HG03196 (cell line): Measurements from ENCODE around the gene ATG7.

ENCODE experiments used
- ATAC-seq: cut with Tn5 transposase; IDR thresholded peaks from one replicate; pipeline ENCODE4 v1.9.1; 2021; ENCODE audit not compliant: unreplicated experiment

Gene ATG7

DNA sequence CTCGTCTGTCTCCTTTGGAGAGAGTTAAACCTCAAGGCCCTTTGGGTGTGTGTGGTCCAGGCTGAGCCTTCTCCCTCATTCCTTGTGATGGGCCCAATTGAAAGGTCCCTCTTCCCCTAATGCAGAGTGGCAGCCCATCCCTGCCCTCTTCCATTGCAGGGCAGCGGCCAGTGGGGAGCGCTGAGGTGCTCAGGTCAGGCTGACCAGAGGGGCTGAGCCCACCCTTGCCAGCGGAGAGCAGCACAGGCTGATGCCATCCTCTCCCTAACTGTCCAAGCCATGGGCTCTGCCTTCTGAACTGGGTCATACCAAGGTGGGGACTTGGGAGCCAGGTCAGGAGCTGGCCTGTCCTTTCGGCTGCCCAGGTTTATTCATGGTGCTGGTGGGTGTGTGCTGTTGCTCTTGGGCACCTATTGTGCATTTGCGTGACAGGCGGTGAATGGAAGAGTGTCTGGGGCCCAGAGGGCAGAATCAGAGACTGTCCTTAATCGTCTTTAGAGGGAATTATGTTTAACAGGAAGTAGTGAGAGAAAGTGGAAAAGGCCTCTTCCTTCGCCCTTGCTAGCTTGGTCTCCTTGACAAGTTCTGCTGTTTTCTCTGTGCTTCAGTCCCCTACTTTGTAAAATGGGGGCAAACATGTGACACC, 274.6 kb downstream of the ATG7 start:
- ATAC-seq, result no peak

DNA sequence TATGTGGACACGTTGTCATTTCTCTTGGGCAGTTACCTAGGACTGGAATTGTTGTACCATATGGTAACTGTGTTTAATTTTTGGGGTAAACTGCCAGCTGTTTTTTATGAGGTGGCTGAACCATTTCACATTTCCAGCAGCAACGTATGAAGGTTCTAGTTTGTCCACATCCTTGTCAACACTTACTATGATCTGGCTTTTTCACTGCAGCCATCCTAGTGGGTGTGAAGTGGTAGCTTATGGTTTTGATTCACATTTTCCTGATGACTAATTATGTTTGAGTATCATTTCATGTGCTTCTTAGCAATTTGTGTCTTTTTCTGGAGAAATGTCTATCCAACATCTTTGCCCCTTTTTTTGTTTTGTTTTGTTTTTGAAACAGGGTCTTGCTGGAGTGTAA, 275.3 kb downstream of the ATG7 start:
- no peak for ATAC-seq

- ATAC-seq, result no peak
These were observed 276.5 kb downstream of the ATG7 start for GRCh38 chr3:11548721-11549131.

DNA sequence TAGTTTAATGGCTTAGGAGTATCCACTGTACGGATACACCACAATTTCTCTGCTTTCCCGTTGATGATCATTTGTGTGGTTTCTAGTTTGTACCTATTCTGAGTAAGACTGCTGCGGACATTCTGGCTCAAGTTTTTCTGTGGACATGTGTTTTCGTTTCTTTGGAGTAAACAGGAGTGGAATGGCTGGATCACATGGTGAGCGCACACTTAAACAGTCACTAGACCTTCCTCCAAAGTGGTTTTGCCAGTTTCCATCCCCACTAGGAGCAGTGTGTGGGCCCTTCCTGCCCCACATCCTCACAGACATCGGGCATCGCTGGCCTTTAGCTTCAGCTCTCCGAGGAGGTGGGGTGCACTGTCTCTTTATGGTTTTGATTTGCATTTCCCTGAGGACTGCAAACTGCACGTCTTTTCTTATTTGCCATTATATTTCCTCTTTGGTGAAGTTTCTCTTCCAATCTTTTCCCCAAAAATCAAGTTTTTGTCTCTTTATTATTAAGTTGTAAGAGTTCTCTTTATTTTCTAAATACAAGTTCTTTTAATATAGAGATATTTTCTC, 277.5 kb downstream of the ATG7 start:
- ATAC-seq, result no peak

- ATAC-seq, result no peak
These were observed 278.8 kb downstream of the ATG7 start for GRCh38 chr3:11551036-11551435.

DNA sequence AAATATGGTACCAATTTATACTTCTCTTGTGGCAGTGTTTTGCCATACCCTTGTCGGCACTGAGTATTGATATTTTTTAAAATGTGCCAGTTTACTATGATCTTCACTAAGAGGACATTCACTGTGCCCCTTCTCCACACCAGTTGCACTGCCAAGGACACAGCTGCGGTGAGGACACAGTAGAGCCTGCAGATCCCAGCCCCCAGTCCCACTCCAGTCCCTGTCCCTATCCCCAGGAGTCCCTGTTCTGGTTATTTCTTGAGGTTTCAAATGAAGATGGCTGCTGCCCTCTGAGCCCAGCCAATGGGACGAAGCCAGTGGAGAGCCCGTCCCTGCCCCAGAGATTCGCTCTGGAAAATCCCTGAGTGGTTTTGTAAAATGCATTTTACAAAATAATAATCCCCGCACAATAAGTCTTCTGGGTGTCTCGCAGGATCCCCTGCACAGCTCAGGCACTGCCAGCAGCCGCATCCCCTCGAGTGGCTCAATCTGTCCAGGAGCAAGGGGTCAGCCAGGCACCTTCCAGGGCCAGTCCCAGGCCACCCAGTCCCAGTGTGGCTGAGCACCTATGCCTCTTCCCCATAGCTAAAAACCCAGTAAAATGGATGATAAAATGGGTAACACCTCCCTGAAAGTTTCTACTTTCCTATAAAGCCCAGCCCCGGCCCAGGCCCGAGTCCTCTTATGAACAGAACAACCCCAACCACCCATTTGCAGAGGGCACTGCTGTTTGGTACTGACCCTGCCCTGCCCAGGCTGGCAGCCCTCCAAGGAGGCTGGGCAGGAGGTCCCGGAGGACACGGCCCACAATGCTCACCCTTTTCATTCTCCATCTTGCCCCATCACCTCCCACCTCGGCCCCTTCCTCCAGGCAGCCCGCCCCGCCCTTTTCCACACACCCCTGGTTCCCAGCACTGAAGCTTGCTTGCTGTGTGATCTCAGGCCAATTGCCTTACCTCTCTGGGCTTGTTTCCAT, 280.4 kb downstream of the ATG7 start:
- no peak for ATAC-seq

- no peak for ATAC-seq
These were observed 281.4 kb downstream of the ATG7 start for GRCh38 chr3:11553436-11554235.

- ATAC-seq, result no peak
These were observed 282.0 kb downstream of the ATG7 start for GRCh38 chr3:11554236-11554610.

GRCh38 chr3:11554666-11555065, 282.5 kb downstream of the ATG7 start:
- no peak for ATAC-seq

DNA sequence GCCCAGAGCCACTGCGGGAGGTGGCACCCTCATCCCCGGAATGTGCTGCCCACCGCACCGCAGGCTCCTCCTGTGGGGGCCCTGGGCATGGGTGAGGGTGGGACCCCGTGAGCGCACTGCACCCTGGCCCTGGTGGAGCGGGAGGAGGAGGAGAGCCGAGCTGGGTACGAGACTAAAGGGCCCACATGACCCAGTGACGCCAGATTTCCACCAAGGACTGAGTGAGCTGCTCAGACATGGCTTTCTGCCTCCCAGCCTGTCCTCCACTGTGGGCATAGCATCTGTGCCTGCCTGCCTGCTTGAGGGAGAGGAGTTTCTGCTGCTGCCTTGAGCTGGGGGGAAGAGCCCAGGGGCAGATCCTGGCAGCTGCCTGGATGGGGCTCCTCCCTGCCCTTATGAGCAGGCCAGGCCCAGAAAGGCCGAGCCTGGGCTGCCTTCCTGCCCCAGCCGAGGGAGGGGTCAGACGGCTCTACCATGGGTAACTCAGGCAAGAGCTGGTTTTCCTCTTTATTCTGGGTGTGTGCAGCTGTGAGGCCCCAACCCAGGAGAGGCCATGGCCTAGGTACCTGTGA, 283.1 kb downstream of the ATG7 start:
- no peak for ATAC-seq

GRCh38 chr3:11555881-11556633, 283.9 kb downstream of the ATG7 start:
- ATAC-seq, result no peak

DNA sequence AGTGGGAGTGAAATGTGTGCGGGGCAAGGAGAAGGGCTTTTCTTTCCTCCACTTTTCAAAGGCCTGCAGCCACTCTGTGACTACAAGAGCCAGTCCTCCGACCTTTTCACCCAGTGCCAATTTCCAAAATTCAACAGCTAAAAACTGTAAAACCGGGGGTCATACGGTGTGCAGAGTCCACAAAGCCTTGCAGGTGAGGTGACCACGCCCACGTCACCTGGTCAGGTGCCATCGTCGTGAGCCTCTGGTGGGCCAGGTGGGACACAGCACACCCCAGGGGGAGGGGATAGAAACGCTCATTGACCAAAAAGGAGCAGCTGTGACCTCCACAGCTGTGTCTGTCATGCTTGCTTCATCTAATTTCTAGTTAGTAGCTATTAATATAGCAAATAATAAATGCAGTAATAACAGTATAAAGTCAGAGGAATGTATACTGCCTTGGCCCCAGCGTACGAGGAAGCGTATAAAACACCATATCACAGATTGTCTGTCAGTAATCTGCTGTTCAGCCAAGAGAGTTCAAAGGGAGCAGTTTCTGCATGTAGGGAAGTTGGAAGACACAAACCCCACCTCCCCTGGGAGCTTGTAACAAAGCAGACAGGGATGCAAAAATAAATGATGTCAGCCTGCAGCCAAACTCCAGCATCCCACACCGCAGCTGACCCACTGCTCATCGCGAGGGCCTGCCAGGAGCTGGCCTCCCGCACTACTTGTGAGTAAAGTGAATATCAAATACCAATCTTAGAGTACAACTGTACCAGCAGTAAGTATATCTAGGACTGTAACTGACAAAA, 284.9 kb downstream of the ATG7 start:
- no peak for ATAC-seq

- no peak for ATAC-seq
These were observed 285.8 kb downstream of the ATG7 start for GRCh38 chr3:11558002-11558401.

DNA sequence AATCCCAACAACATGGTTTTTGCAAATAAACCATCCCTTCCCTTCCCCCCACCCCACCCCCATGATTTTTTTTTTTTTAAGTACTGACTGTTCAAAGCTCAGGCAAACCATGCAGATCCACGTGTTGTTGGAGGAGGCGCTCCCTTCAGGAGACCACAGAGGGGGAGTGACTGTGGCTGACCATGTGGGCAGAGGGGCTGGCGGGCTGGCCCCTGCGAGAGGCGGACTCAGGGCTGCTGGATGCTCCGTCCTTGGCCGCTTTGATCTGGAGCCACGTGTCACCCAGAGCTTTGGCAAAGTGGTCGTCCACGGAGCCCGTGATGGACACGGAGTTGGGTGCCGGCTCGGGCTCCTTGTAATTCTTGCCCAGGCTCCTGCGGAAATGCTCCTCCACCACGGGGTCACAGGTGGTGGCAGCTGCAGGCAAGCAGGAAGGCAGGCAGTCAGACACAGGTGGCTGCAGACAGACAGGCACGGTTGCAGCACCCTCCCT, 286.3 kb downstream of the ATG7 start:
- no peak for ATAC-seq

GRCh38 chr3:11558918-11559815, 287.0 kb downstream of the ATG7 start:
- no peak for ATAC-seq

DNA sequence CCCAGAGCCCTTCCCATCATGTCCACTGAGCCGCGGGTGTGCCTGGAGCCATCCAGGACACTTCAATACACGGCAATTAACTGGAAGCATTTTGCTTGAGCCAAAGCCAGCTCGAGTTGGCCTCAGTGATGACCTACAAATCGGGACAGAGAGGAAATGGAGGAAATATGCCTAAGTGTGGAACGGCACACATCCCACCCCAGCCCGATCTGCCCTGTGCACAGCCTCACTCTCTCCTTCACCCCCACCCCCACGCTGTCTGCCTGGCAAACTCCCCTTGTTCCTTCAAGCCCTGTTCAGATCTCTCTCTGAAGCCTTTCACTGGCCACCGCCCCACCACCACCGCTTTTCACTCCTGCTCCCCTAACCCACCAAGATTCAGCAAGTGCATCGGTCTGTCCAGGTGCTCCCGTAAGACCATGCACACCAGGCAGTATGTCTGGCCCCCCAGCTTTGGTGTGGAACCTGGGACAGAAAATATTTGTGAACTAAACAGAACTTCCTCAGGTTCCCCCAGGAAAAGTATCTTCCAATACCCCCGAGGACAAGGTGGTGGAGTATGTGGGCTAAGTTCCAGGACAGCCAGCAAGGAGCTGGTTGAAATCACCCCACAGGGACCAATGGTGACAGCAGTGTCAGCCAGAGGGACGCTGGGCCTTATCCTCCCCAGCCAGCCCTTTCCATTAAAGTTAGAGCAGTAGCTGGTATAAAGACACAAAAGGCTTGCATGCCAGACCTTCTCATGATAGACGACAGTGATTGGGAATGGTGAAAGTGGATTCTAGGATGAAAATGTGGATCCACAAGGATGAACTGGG, 287.8 kb downstream of the ATG7 start:
- no peak for ATAC-seq

- no peak for ATAC-seq
These were observed 288.5 kb downstream of the ATG7 start for GRCh38 chr3:11560746-11561145.
